GM23248 (cell line): ENCODE results near the gene ATP13A3. TPM values are rescaled to one million over a fixed set of nuclear protein-coding genes. Genes with fewer than 3 reads are reported as not detected.
A peak's percentile ranks its signal among the peaks of the same experiment; 100 is the strongest.

Experiments
- DNase-seq: peaks from one replicate; pipeline ENCODE4 v3.0.0-alpha.2; 2015
- H2AFZ ChIP-seq: fragments of 200-600 bp; sonication (generic); 2 replicates; pipeline ENCODE4 v1.6.1; 2016; ENCODE audit warnings: antibody characterized with exemption
- H3F3A ChIP-seq: fragments of 200-600 bp; sonication (generic); 2 replicates; pipeline ENCODE4 v1.6.1; 2016; ENCODE audit warnings: mild to moderate bottlenecking, antibody characterized with exemption, mixed run types; ENCODE audit not compliant: insufficient read depth
- H3K27ac ChIP-seq: fragments of 200-600 bp; sonication (generic); 2 replicates; pipeline ENCODE4 v1.5.1; 2016; ENCODE audit warnings: mild to moderate bottlenecking
- H3K27me3 ChIP-seq: fragments of 200-600 bp; sonication (generic); replicated peaks from 2 replicates; pipeline ENCODE4 v1.6.1; 2016; ENCODE audit warnings: mild to moderate bottlenecking; ENCODE audit not compliant: insufficient read depth
- H3K36me3 ChIP-seq: fragments of 200-600 bp; sonication (generic); 2 replicates; pipeline ENCODE4 v1.6.1; 2016; ENCODE audit warnings: low read depth, mild to moderate bottlenecking
- H3K4me1 ChIP-seq: fragments of 200-600 bp; sonication (generic); 2 replicates; pipeline ENCODE4 v1.6.1; 2016; ENCODE audit warnings: mild to moderate bottlenecking; ENCODE audit not compliant: insufficient read depth
- H3K4me2 ChIP-seq: fragments of 200-600 bp; sonication (generic); one replicate; pipeline ENCODE4 v1.6.1; 2016; ENCODE audit warnings: mild to moderate bottlenecking; ENCODE audit not compliant: unreplicated experiment
- H3K4me3 ChIP-seq: fragments of 200-600 bp; sonication (generic); 2 replicates; pipeline ENCODE4 v1.5.1; 2016; ENCODE audit warnings: mild to moderate bottlenecking
- H3K79me2 ChIP-seq: fragments of 200-600 bp; sonication (generic); 2 replicates; pipeline ENCODE4 v1.6.1; 2016; ENCODE audit warnings: mild to moderate bottlenecking; ENCODE audit not compliant: insufficient read depth
- H3K9ac ChIP-seq: fragments of 200-600 bp; sonication (generic); 2 replicates; pipeline ENCODE4 v1.6.1; 2016; ENCODE audit warnings: mild to moderate bottlenecking
- H3K9me2 ChIP-seq: fragments of 200-600 bp; sonication (generic); 2 replicates; pipeline ENCODE4 v1.6.1; 2016; ENCODE audit warnings: mixed run types, mild to moderate bottlenecking, moderate library complexity; ENCODE audit not compliant: insufficient read depth
- H3K9me3 ChIP-seq: fragments of 200-600 bp; sonication (generic); one replicate; pipeline ENCODE4 v1.6.1; 2017; ENCODE audit warnings: low read depth
- H4K20me1 ChIP-seq: fragments of 200-600 bp; sonication (generic); 2 replicates; pipeline ENCODE4 v1.6.0; 2016; ENCODE audit not compliant: insufficient read depth
- EZH2 ChIP-seq: fragments of 200-600 bp; sonication (generic); IDR thresholded peaks from 2 replicates; pipeline ENCODE4 v1.6.1; 2018; ENCODE audit warnings: antibody characterized with exemption, mild to moderate bottlenecking; ENCODE audit not compliant: insufficient read depth, poor library complexity, severe bottlenecking
- EZH2phosphoT487 ChIP-seq: fragments of 200-600 bp; sonication (generic); IDR thresholded peaks from 2 replicates; pipeline ENCODE4 v1.6.1; 2018; ENCODE audit warnings: antibody characterized with exemption, moderate library complexity, mild to moderate bottlenecking, low read depth; ENCODE audit not compliant: insufficient read depth
- WGBS, 2 experiments: methylation state at CpG; one replicate each; pipeline ENCODE4 v1.1.6; 2015 to 2017; ENCODE audit warnings: low lambda C conversion rate in 2 of 2, low coverage in 1 of 2; ENCODE audit errors: missing lambda C conversion rate in 2 of 2; 5-methylcytosine and 5-hydroxymethylcytosine counted together
- in situ Hi-C: fragments of 300-500 bp; cut with MboI; formaldehyde crosslinking; loops from 2 replicates; pipeline ENCODE4 v1.15.0; 2020
- polyA plus RNA-seq: library from polyadenylated mRNA; unstranded; fragments of >200 nt; fragmentation: Nextera tagmentation; extraction: Ambion mirVana; gene quantifications from 2 replicates; pipeline ENCODE4 v1.2.1, GENCODE V29; 2016
- total RNA-seq: library from RNA; depleted of rRNA; stranded (reverse); fragments of >200 nt; shearing (Covaris generic); gene quantifications from 2 replicates; pipeline ENCODE4 v1.2.3, GENCODE V29; 2014

The ATP13A3 gene
- total and polyA plus RNA-seq, 2 experiments from 2014 or later, result 22.3 to 232 TPM

- no peaks in the 10 kb centered on the region for H4K20me1 ChIP-seq
- H3K27ac ChIP-seq, result no peak overlapping the region
- no peak for TF ChIP-seq EZH2phosphoT487
- TF ChIP-seq EZH2, result no peak
- no peaks in the 10 kb centered on the region for H3K9me3 ChIP-seq
- no peaks in the 10 kb centered on the region; the same call in 1 of the 2 replicates for H3K4me1 ChIP-seq
- no peak overlapping the region for H2AFZ ChIP-seq
- no peak overlapping the region for H3K4me2 ChIP-seq
- H3K27me3 ChIP-seq, result no peaks in the 10 kb centered on the region; the same call in 1 of the 2 replicates
- H3F3A ChIP-seq, result no peaks in the 10 kb centered on the region
- H3K9ac ChIP-seq, result no peak overlapping the region
- H3K4me3 ChIP-seq, result no peak overlapping the region
- in situ Hi-C loops, result no loop called here
- no peaks in the 10 kb centered on the region for H3K79me2 ChIP-seq
- no peaks in the 10 kb centered on the region for H3K36me3 ChIP-seq
- no peaks in the 10 kb centered on the region for H3K9me2 ChIP-seq
- 95% methylated on average over 6 of the region's 6 CpGs for WGBS, 2 experiments
- DNase-seq, result no peak
These were observed 107.6 kb downstream of the ATP13A3 start for GRCh38 chr3:194379231-194379630.

- no peaks in the 10 kb centered on the region for H3K9me3 ChIP-seq
- no peaks in the 10 kb centered on the region for H3F3A ChIP-seq
- no peaks in the 10 kb centered on the region for H3K79me2 ChIP-seq
- no peak overlapping the region for H3K27ac ChIP-seq
- H3K4me3 ChIP-seq, result no peak overlapping the region
- H3K9ac ChIP-seq, result no peak overlapping the region
- 25 to 46% methylated on average over 1 of the region's 1 CpG for WGBS, 2 experiments
- TF ChIP-seq EZH2phosphoT487 (no peak), EZH2 (no peak)
- in situ Hi-C loops, result no loop called here
- DNase-seq, result peak; percentile 34
- no peaks in the 10 kb centered on the region for H3K9me2 ChIP-seq
- H3K4me1 ChIP-seq, result no peaks in the 10 kb centered on the region; the same call in 1 of the 2 replicates
- H2AFZ ChIP-seq, result no peak overlapping the region
- H3K27me3 ChIP-seq, result no peaks in the 10 kb centered on the region
- H3K36me3 ChIP-seq, result no peaks in the 10 kb centered on the region
- no peaks in the 10 kb centered on the region for H4K20me1 ChIP-seq
- H3K4me2 ChIP-seq, result no peak overlapping the region
These were observed 109.1 kb downstream of the ATP13A3 start for GRCh38 chr3:194377708-194378107.

- H2AFZ ChIP-seq, result no peak overlapping the region
- no peaks in the 10 kb centered on the region for H3K79me2 ChIP-seq
- H3K36me3 ChIP-seq, result no peaks in the 10 kb centered on the region
These were observed 110.6 kb downstream of the ATP13A3 start for GRCh38 chr3:194376241-194376560.

GRCh38 chr3:194375473-194376240, 111.1 kb downstream of the ATP13A3 start:
- in situ Hi-C loops, result no loop called here
- Histone ChIP-seq H3K4me2 (no peak overlapping the region), H3K9me2 (no peaks in the 10 kb centered on the region), H3K4me1 (no peaks in the 10 kb centered on the region; the same call in 1 of the 2 replicates), H3K9ac (no peak overlapping the region), H3K4me3 (no peak overlapping the region), H3K79me2 (no peaks in the 10 kb centered on the region), H3F3A (no peaks in the 10 kb centered on the region), H4K20me1 (no peaks in the 10 kb centered on the region), H3K27me3 (no peaks in the 10 kb centered on the region), H3K9me3 (no peaks in the 10 kb centered on the region), H3K27ac (no peak overlapping the region), H3K36me3 (no peaks in the 10 kb centered on the region), H2AFZ (no peak overlapping the region)
- no peak for DNase-seq
- WGBS, 2 experiments, result 74 to 77% methylated on average over 14 to 15 of the region's 15 CpGs
- TF ChIP-seq EZH2, result no peak
- TF ChIP-seq EZH2phosphoT487, result no peak

More at GRCh38 chr3:194376241-194376560, 110.6 kb downstream of the ATP13A3 start:
- Histone ChIP-seq H3K4me1 (no peaks in the 10 kb centered on the region; the same call in 1 of the 2 replicates), H3F3A (no peaks in the 10 kb centered on the region), H3K9me2 (no peaks in the 10 kb centered on the region), H3K9me3 (no peaks in the 10 kb centered on the region), H3K27ac (no peak overlapping the region), H3K27me3 (no peaks in the 10 kb centered on the region), H3K4me3 (no peak overlapping the region), H4K20me1 (no peaks in the 10 kb centered on the region), H3K4me2 (no peak overlapping the region), H3K9ac (no peak overlapping the region)
- WGBS, 2 experiments, result 93 to 96% methylated on average over 10 of the region's 10 CpGs
- no peak for DNase-seq
- in situ Hi-C loops, result no loop called here
- no peak for TF ChIP-seq EZH2
- no peak for TF ChIP-seq EZH2phosphoT487
